Large intestine (tissue), 3 donors: ENCODE results near the gene MAPK8. TPM values are rescaled to one million over a fixed set of nuclear protein-coding genes. Genes with fewer than 3 reads are reported as not detected.
A peak's percentile ranks its signal among the peaks of the same experiment; 100 is the strongest.
"Not testable (repeated sequence)": the region's sequence is repeated elsewhere in the genome, so short reads cannot be mapped to it uniquely, and the experiment has no call there.

Experiments
- DNase-seq, 2 donors: peaks; one replicate each; pipeline versions ENCODE4 v3.0.0 to v3.0.0-alpha.2; 2013
- H3K27ac ChIP-seq: one replicate; pipeline ENCODE4 v1.5.1; 2013; ENCODE audit warnings: low read length
- H3K27me3 ChIP-seq: 2 replicates; pipeline ENCODE4 v1.6.1; 2013; ENCODE audit warnings: low read length; ENCODE audit not compliant: control insufficient read depth, insufficient read depth
- H3K36me3 ChIP-seq: 2 replicates; pipeline ENCODE4 v1.6.1; 2013; ENCODE audit warnings: low read length; ENCODE audit not compliant: control insufficient read depth, insufficient read depth
- H3K4me1 ChIP-seq: one replicate; pipeline ENCODE4 v1.6.1; 2013; ENCODE audit warnings: low read length; ENCODE audit not compliant: control insufficient read depth, insufficient read depth
- H3K4me3 ChIP-seq: one replicate; pipeline ENCODE4 v1.5.1; 2013; ENCODE audit warnings: low read length
- H3K9me3 ChIP-seq: one replicate; pipeline ENCODE4 v1.6.1; 2013; ENCODE audit warnings: mild to moderate bottlenecking, low read depth, low read length, moderate library complexity; ENCODE audit not compliant: control insufficient read depth
- WGBS: methylation state at CpG from one replicate; pipeline ENCODE4 v1.1.5; 2013; ENCODE audit warnings: low lambda C conversion rate; ENCODE audit not compliant: insufficient coverage; 5-methylcytosine and 5-hydroxymethylcytosine counted together
- polyA plus RNA-seq: library from polyadenylated mRNA; unstranded; fragments of 120-200 nt; gene quantifications from one replicate; pipeline ENCODE4 v1.2.1, GENCODE V29; 2013

Gene MAPK8
- polyA plus RNA-seq, 1 donor, result 40.6 TPM

DNA sequence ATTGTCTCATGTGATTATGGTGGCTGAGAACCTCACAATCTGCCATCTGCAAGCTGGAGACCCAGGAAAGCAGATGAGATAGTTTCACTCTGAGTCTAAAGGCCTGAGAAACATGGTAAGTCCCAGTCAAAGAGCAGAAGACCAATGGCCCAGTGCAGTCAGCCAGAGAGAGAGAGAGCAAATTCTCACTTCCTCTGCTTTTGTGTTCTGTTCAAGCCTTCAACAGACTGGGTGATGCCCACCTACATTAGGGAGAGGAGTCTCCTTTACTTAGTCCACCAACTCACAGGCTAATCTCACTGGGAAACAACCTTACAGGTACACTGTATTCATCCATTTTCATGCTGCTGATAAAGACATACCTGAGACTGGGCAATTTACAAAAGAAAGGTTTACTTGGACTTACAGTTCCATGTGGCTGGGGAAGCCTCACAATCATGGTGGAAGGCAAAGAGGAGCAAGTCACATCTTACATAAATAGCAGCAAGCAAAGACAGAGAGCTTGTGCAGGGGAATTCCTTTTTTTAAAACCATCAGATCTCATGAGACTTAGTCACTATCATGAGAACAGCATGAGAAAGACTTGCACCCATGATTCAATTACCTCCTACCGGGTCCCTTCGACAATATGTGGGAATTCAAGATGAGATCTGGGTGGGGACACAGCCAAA lies 27.3 kb upstream of the MAPK8 start:
- DNase-seq, result no peak
- Histone ChIP-seq H3K4me1 (no peaks in the 10 kb centered on the region), H3K4me3 (no peak overlapping the region), H3K9me3 (no peaks in the 10 kb centered on the region), H3K36me3 (no peaks in the 10 kb centered on the region), H3K27ac (no peak overlapping the region), H3K27me3 (peaks cover 3% of the 10 kb centered on the region)
- no CpG with 5 or more reads among the region's 2 CpGs for WGBS

DNA sequence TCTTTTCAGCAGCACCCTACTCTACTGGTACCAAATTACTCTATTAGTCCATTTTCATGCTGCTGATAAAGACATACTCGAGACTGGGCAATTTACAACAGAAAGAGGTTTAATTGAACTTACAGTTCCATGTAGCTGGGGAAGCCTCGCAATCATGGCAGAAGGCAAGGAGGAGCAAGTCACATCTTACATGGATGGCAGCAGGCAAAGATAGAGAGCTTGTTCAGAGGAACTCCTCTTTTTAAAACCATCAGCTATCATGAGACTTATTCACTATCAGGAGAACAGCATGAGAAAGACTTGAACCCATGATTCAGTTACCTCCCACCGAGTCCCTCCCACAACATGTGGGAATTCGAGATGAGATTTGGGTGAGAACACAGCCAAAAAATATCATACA lies 24.8 kb upstream of the MAPK8 start:
- peaks cover 13% of the 10 kb centered on the region for H3K27me3 ChIP-seq
- no CpG with 5 or more reads among the region's 4 CpGs for WGBS

DNA sequence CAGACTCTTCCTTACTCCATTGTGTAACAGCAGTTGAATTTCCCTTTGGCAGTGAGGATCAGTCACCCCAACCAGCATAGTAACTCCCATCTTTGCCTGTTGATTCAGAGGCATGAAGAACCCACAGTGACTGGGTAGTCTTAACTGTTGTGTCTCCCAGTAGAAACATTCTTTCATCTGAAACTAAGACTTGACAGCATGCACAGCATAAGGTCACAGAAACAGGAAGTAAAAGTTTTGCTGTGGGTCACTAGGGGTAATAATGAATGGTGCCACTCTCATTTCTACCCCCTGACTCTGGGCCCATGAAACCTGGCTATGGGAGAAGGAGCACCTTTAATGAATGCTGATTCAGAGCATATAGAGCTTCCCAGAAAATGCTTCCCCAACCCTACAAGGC lies 23.6 kb upstream of the MAPK8 start:
- no peaks in the 10 kb centered on the region for H3K36me3 ChIP-seq
- no peaks in the 10 kb centered on the region for H3K4me1 ChIP-seq
- H3K27me3 ChIP-seq, result peaks cover 13% of the 10 kb centered on the region
- no peaks in the 10 kb centered on the region for H3K9me3 ChIP-seq
- DNase-seq, result no peak
- no peak overlapping the region for H3K27ac ChIP-seq
- H3K4me3 ChIP-seq, result no peak overlapping the region

More for the DNA sequence above, 24.8 kb upstream of the MAPK8 start:
- H3K9me3 ChIP-seq, DNase-seq, H3K27ac ChIP-seq, H3K36me3 ChIP-seq, H3K4me1 ChIP-seq, H3K4me3 ChIP-seq: not testable (repeated sequence)

DNA sequence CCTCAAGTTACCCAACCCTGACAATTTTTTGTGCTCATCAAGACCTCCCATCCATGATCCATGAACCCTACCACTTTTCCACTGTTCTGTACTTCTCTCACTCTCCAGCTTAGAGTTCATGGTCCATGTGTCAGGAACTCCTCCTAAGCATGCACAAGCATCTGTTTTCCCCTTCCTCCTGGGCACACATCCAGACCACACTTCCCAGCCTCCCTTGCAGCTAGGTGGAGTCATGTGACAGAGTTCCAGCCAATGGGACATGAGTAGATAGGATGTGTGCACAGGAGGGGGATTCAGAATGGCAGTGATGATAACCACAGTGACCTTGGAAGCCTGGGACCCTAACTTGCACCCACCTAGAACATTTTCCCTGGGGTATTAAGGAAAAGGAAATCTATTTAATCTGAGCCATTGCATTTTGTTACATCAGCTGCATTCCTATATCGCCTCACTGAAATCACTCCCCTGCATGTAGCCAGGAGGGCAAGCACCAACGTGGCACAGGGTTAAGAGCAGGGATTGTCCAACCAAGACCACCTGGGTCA lies 22.4 kb upstream of the MAPK8 start:
- Histone ChIP-seq H3K27me3 (peaks cover 13% of the 10 kb centered on the region), H3K4me3 (no peak overlapping the region), H3K9me3 (no peaks in the 10 kb centered on the region), H3K4me1 (peaks cover 2% of the 10 kb centered on the region), H3K27ac (no peak overlapping the region), H3K36me3 (no peaks in the 10 kb centered on the region)
- DNase-seq, result no peak
- WGBS, result no CpG with 5 or more reads among the region's 2 CpGs

DNA sequence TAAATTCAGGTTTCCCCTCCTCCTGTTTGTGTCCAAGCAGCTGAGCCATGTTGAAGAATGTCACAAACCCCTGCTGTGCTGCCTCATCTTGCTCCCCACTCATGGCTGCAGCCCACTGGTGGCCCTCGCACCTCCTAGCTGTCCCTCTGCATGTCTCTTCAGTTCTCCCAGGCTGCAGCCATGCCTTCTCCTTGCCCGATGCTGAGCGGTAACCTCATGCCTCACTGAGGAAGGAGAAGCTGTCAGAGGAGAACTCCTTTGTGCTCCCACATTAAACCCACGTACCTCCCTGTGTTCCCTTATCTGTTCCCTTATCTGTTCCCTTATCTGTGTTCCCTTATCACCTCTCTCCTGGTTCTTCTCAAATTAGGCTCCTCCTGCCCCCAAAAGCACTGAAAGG lies 21.7 kb upstream of the MAPK8 start:
- no peak overlapping the region for H3K4me3 ChIP-seq
- WGBS, result no CpG with 5 or more reads among the region's 4 CpGs
- H3K36me3 ChIP-seq, result no peaks in the 10 kb centered on the region
- H3K27ac ChIP-seq, result no peak overlapping the region
- no peak for DNase-seq
- peaks cover 13% of the 10 kb centered on the region for H3K27me3 ChIP-seq
- H3K9me3 ChIP-seq, result no peaks in the 10 kb centered on the region
- H3K4me1 ChIP-seq, result peaks cover 3% of the 10 kb centered on the region

DNA sequence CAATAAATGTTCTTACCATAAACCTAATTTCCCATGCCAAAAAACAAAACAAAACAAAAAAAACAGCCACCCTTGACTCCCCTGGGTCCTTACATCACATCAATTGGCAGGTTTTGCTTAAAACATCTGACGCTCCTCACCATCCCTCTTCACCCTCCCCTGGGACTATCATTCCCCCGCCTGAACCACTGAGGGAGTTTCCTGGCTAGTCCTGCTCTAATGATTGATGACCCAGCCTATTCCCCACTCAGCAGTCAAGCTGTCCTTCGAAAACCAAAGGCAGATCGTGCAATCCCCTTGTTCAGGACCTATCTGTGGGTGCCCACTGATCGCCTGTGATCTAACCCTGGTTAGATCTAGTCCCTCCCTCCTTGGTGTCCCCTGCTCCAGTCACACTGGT lies 20.8 kb upstream of the MAPK8 start:
- no peak overlapping the region for H3K4me3 ChIP-seq
- no peak for DNase-seq
- peaks cover 13% of the 10 kb centered on the region for H3K27me3 ChIP-seq
- no peaks in the 10 kb centered on the region for H3K36me3 ChIP-seq
- no peak overlapping the region for H3K27ac ChIP-seq
- 80% methylated on average over 1 of the region's 5 CpGs for WGBS
- no peaks in the 10 kb centered on the region for H3K9me3 ChIP-seq
- peaks cover 7% of the 10 kb centered on the region for H3K4me1 ChIP-seq

DNA sequence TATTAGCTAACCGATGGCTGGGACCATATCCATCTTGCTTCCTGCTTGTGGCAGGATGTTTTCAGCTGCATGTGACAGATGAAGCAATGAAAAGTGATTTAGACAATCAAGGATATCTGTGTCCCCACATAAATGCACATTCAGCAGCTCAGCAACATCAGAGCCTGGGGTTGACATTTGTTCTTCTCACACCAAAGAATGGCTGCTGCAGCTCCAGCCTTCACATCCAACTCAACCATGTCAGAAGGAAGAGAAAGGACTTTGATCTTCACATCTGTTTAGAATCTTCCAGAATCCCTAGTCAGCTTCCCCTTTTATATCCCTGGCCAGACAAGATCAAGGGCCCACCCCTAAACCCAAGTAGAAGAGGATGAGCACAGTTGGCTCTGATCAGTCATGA lies 20.1 kb upstream of the MAPK8 start:
- Histone ChIP-seq H3K4me1 (peaks cover 10% of the 10 kb centered on the region), H3K27me3 (peaks cover 13% of the 10 kb centered on the region), H3K27ac (no peak overlapping the region), H3K4me3 (no peak overlapping the region), H3K9me3 (no peaks in the 10 kb centered on the region), H3K36me3 (no peaks in the 10 kb centered on the region)
- WGBS, result 100% methylated on average over 1 of the region's 1 CpG
- DNase-seq, result no peak

DNA sequence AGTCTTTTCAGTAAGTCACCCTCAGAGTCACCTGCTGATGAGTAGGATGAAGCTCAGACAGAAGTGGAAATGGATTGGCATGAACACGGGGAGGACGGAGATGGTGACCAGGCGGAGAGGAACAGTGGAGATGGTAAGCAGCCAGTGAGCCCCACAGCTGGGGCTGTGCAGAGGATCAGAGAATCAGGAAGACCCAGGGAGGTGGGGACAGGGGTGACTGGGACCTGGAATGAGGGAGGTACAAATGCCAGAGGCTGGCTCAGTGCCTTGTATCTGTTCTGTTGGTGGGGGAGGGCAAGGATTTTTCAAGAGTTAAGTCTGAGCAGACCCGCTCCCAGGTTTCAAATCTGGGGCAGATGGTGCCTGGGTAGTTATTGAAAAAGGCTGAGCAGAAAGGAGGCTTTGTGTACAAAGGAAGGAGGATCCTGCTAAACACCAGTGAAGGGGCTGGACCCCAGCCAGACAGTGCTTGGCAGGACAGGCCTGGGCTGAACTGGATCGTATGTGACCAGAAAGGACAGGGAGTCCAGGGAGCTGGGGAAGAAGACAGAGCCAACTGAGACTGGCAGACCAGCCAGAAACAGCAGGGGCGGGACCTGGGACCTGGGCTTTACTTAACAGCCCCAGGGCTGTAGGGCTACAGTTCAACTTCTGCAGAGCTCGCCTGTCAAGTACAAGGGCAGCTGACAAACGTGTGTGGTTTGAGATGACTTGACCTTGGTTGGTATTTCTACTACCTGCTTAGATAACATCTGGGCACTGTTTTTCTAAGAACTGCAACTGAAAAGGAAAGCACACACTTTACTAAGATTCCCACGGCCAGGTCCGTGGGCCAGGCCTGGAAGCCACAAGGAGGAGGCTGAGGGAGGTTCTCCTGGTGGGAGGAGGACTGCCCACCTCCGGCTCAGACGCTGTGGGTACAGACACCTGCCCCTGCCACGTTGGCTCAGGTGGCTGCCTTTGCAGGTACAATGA lies 18.8 kb upstream of the MAPK8 start:
- H3K4me1 ChIP-seq, result peaks cover 10% of the 10 kb centered on the region
- no peaks in the 10 kb centered on the region for H3K9me3 ChIP-seq
- H3K27me3 ChIP-seq, result peaks cover 13% of the 10 kb centered on the region
- peak in 1 of 2 donors; percentile 21 for DNase-seq
- WGBS, result no CpG with 5 or more reads among the region's 13 CpGs
- no peak overlapping the region for H3K4me3 ChIP-seq
- H3K36me3 ChIP-seq, result no peaks in the 10 kb centered on the region
- no peak overlapping the region for H3K27ac ChIP-seq

DNA sequence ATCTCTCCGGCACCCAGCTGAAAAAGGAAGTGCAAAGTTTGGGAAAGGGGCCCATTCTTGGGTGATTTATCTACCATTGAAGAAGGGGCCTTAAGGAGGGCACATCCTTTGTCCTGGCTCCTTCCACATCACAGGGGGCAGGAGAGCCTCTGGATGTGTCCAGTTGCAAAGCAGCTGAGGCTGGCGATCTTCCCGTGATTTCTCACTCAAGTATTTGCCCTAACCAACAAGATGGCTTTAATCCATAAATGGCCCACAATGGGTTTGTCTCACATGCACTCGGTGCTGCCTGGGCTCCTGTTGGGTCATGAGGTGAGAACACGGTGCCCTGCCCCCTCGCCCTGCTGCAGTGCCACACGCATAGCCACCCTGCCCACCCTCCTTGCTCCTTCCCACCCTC lies 17.8 kb upstream of the MAPK8 start:
- DNase-seq, result no peak
- peaks cover 10% of the 10 kb centered on the region for H3K4me1 ChIP-seq
- no peaks in the 10 kb centered on the region for H3K9me3 ChIP-seq
- H3K36me3 ChIP-seq, result no peaks in the 10 kb centered on the region
- peaks cover 13% of the 10 kb centered on the region for H3K27me3 ChIP-seq
- WGBS, result 100% methylated on average over 2 of the region's 7 CpGs
- no peak overlapping the region for H3K27ac ChIP-seq
- no peak overlapping the region for H3K4me3 ChIP-seq

DNA sequence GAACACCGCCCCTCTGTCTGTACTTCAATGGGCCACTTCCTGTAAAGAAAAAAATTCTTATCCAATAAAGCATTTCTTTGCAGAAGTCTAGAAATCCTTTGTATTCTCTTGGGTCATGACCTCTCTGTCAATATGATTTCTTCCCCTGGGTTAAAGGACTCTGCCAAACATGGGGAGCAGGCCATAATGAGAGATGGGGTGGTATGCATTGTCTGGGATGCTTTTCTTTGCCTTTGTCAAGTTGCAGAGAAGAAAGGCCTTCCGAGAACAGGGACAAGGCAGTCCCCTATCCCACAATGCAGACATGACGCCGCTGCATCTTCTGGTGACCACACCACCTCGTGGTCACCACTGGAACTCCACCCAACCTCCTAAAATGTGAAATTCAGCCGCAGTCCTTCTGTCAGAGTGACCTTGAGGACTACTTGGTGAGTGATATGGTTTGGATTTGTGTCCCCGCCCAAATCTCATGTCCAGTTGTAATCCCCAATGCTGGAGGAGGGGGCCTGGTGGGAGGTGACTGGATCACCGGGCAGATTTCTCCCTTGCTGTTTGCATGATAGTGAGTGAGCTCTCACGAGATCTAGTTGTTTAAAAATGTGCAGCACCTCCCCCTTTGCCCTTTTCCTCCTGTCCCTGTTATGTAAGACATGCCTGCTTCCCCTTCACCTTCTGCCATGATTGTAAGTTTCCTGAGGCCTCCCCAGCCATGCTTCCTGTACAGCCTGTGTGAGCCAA lies 16.8 kb upstream of the MAPK8 start:
- no peak overlapping the region for H3K4me3 ChIP-seq
- peaks cover 10% of the 10 kb centered on the region for H3K4me1 ChIP-seq
- WGBS, result no CpG with 5 or more reads among the region's 9 CpGs
- no peaks in the 10 kb centered on the region for H3K36me3 ChIP-seq
- H3K27ac ChIP-seq, result no peak overlapping the region
- peaks cover 6% of the 10 kb centered on the region for H3K27me3 ChIP-seq
- no peaks in the 10 kb centered on the region for H3K9me3 ChIP-seq
- DNase-seq, result peak in 1 of 2 donors; percentile 41
